Astrocyte of the cerebellum (primary cell): ENCODE measurements around the gene RALY.

Experiments
- DNase-seq: peaks from one replicate; pipeline ENCODE4 v3.0.0-alpha.2; 2011; ENCODE audit warnings: low read depth
- H3K4me3 ChIP-seq: 2 replicates; pipeline ENCODE4 v1.5.1; 2011; ENCODE audit warnings: mild to moderate bottlenecking, low read depth, low read length, moderate library complexity
- in situ Hi-C: cut with HindIII; loops from 2 replicates; pipeline ENCODE4 v1.10.0; 2017; ENCODE audit warnings: low sequenced_read_pairs
- TF ChIP-seq, protein P1 (sequence below): IDR thresholded peaks from 2 replicates; pipeline ENCODE4 v1.5.1; 2012; ENCODE audit warnings: low read length, low read depth, moderate library complexity, mild to moderate bottlenecking; ENCODE audit errors: missing control alignments

The RALY gene

DNA sequence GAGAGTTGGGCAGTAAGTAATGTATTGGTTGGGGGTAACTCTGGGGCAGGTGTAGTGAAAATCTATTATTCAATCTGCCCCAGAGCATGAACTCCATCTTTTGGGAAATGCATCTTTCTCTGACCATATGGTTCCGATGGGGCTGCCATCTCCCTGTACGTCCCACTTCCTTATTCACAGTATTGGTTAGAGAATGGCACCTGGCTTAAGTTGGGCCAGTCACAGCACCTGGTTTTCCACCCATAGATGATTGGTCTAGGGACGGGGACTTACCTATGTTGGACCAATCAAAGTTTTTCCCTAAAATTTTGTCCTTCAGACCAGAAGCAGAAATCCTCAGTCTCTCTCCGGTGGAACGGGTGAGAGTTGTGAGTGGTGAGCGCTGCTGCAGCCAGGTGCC is 2.2 kb upstream of the RALY start:
- H3K4me3 ChIP-seq: no peak overlapping the region
- TF ChIP-seq, protein P1, sequence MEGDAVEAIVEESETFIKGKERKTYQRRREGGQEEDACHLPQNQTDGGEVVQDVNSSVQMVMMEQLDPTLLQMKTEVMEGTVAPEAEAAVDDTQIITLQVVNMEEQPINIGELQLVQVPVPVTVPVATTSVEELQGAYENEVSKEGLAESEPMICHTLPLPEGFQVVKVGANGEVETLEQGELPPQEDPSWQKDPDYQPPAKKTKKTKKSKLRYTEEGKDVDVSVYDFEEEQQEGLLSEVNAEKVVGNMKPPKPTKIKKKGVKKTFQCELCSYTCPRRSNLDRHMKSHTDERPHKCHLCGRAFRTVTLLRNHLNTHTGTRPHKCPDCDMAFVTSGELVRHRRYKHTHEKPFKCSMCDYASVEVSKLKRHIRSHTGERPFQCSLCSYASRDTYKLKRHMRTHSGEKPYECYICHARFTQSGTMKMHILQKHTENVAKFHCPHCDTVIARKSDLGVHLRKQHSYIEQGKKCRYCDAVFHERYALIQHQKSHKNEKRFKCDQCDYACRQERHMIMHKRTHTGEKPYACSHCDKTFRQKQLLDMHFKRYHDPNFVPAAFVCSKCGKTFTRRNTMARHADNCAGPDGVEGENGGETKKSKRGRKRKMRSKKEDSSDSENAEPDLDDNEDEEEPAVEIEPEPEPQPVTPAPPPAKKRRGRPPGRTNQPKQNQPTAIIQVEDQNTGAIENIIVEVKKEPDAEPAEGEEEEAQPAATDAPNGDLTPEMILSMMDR: no peak
- no peak for DNase-seq
- in situ Hi-C loops: loop anchor here (5.0 kb wide), 1 partner anchor 99 kb away; no protein-coding TSS in a partner anchor

- TF ChIP-seq, protein P1: no peak
- no peak for DNase-seq
- H3K4me3 ChIP-seq: peak overlapping the region; percentile 94
- in situ Hi-C loops: loop anchor here (5.0 kb wide), 1 partner anchor 100 kb away; no protein-coding TSS in a partner anchor
These were observed 1.4 kb upstream of the RALY start for GRCh38 chr20:33992145-33992922.

DNA sequence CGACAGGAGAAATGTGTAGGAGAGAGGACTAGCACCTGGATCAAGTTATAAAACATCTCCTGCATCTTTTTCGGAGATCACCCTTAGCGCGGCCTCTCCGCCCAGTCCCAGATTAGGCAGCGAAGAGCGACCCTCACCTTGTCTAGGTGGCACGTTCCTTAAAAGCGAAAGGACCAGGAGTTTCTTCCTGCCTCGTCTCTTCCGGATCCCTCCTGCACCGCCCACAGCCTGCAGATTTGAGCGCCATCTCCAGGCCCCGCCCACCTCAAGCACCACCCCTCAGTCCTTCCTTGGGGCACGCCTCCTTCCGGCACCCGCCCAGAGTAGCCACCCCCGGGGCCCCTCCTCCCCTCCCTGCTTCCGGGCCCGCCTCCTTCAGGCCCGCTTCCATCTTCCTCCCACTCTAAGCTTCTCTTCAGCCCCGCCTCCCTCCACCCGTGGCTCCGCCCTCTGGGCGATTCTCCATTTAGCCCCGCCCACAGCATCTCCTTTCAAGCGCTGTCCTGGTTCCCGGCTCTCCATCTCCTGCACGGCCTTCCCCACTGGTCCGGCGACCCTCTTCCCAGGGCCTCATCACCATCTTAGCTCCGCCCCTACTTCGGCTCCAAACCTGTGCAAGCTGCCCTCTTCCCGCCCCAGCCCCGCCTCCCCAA is 662 bp upstream of the RALY start:
- TF ChIP-seq, protein P1: no peak
- peak overlapping the region; percentile 94 for H3K4me3 ChIP-seq
- in situ Hi-C loops: loop anchor here (5.0 kb wide), 1 partner anchor 101 kb away; no protein-coding TSS in a partner anchor
- peak; percentile 99 for DNase-seq

DNA sequence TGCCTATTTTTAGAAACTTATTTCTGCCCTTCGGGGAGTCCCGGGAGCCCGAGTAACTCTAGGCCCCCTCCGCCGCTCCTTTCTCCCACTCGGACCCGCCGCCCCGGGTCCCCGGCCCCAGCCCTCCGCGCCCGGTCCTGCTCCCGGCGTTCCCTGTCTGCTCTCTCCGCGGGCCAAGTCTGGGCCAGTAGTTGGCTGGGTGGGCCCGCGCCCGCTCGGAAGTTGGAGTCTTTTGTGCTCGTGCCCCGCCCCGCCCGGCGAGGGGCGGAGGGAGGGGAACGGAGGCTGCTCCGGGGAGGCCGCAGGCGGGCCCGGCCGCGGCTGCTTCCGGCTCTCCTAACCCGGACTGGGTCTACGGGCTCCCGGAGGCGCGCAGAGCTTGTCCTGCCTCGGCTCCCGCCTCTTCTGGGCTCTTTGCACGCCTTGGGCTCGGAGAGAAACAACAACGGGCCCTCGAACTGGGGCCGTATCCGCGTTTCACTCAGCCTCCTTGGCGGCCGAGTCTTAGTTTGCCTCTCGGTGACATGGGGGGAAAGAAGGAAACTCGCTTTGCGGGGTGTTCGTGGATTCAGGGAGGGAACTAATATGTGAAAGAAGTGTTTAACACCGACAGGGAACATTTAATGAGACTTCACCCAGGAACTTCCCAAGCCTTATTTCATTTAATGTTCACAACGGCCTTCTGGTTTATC is 657 bp downstream of the RALY start:
- H3K4me3 ChIP-seq: peak overlapping the region; percentile 94
- in situ Hi-C loops: loop anchor here (5.0 kb wide), 1 partner anchor 102 kb away; no protein-coding TSS in a partner anchor
- peak; percentile 37 for DNase-seq
- TF ChIP-seq, protein P1: no peak

DNA sequence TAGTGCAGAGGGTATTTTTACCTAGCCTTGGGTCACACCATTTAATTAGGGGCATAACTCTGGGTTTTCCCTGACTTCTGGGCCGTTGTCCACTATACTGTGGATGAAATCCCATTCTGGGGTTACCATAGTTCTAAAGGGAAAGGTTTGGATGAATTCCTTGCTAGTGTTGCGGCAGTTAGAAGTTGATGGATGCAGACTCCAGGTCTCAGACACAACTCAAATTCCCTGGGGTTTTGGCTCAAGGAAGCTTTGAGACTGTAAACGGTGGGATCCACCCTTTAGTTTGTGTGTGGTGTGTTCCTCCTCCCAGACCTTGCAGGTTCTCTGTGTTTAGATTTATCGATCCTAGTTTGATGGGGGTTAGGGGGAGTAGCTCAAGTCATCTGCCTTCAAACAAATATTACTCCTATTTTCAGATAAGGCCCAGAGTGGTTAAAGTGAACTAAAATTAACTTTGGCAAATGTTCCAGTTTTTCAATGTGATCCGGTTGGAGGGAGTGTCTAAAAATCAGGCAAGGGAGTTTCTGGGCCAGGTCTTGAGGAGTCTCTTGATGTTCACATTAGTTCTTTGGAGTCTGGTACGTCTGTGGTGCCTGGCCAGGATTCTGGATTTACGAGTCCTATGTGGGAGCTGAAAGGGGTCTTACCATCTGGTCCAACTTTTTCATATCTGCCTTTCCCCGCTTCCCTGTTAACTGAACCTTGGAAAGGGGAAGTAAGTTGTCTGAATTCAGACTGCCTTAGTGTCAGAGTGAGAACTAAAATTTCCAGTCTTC is 1.5 kb downstream of the RALY start:
- TF ChIP-seq, protein P1: no peak
- no peak for DNase-seq
- in situ Hi-C loops: no loop called here
- peak overlapping the region; percentile 94 for H3K4me3 ChIP-seq
